Stimulated activated CD4-positive, alpha-beta T cell treated with anti-CD3 and anti-CD28 coated beads, Interleukin-4, amount 100 ng/mL, for 1 hour (primary cell): ENCODE measurements around the gene KIAA0408.
A peak's percentile ranks its signal among the peaks of the same experiment; 100 is the strongest.

ENCODE experiments used
- DNase-seq: peaks from one replicate; pipeline ENCODE4 v3.0.0-alpha.2; 2020

Gene KIAA0408

DNA sequence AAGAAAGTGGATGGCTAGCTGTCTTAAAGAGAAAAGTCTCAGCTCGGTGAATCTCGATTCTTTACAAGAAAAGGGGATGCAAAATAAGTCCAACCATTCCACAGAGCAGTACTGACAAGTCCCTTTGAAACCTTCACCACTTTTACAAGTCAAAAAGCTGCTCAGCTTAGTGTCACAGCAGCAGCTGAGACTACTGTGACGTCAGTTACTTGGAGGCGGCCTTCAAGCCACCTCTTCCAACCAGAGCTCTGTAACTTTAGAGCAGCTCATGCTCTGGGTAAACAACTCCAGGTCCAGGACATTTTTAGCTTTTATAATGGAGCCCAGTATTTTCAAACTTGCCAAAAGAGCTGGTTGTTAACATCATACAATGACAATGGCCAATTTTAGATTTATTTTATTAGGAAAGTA lies at the start of gene KIAA0408:
Gene KIAA0408 (minus strand): TSS at position 159 of the 411 bp plus-strand sequence. CDS start 5,408 bp downstream, outside the sequence.
- no peak for DNase-seq

- no peak for DNase-seq
Measured at GRCh38 chr6:127506894-127507293, 47.7 kb upstream of the KIAA0408 start.

DNA sequence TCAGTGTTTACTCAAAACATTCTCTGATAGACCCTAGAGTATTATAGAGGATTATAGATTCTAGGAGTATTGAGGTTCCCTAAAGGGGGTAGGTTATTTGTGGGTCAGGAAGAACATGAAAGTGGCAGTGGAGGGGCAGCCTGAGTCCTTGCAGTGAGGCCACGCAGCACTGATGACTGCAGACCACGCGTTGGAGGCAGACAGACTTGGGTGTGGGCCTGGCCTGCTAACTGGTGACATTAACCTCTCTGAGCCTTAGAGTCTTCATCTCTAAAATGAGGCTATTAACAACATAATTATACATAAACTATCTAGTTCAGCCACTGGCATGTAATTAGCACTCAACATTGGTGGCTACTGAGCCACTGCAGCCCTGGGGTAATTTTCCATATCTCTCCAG lies 43.8 kb upstream of the KIAA0408 start:
- DNase-seq: no peak

DNA sequence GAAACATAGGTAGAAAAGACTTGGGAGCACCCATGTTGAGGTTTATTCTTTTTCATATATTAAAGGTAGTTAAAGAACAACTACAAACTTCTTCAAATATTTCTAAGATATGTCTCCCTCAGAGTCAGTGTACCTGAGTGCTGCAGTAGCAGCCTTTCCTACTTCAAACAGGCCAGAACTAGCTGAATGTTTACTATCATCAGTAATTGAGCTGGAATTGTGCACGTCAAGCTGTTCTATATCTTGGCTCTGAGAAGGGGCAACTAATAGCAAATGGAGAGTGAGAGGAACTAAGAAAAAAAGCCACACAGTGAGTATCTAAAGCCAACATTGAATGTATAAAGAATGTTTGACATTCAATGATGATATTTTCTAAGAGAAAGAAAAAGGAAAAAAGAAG lies 38.2 kb upstream of the KIAA0408 start:
- DNase-seq: no peak

- DNase-seq: no peak
Measured at GRCh38 chr6:127496471-127496870, 37.3 kb upstream of the KIAA0408 start.

DNA sequence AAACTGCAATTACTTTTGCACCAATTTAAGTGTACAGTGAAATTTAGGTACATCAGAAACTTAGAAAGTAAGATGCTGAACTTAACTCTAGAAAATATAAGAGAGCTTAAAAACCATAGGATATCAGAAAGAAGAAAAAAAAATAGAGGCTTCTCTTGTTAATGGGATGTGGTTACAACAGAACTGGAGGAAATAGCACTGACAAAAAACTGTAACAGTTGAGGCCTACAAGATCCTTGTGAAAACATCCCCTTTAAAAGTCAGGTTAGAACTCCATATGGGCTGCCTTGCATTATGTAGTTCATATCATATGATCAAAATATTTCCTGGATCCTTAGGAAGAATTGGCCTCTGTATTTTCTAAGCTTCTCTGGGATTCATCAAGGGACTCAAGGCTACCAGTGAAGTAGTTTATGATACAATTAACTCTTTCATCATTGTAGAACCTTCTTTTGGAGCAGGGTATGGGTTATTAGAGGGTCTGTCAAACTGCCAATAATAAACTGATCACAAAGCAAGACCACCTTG lies 35.1 kb upstream of the KIAA0408 start:
- no peak for DNase-seq

- DNase-seq: no peak
Measured at GRCh38 chr6:127489248-127489647, 30.1 kb upstream of the KIAA0408 start.

DNA sequence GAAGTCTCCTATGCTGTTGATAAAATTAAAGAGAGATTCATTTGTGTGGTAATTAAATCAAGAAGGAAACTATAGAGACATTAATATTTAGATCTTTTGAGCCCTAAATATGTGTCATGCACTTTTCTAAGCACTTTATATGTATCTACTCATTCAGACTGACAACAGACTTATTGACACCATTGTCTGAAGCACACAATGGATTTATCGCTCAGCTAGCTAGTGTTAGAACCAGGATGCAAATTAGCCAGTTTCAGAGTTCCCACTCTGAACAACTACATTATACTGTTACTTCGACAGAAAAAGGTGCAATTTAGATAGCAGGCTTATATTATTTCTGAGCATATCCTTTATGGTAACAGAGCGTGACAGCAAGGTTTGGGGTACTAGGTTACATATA lies 27.7 kb upstream of the KIAA0408 start:
- DNase-seq: no peak

- no peak for DNase-seq
Measured at GRCh38 chr6:127484212-127484863, 25.1 kb upstream of the KIAA0408 start.

DNA sequence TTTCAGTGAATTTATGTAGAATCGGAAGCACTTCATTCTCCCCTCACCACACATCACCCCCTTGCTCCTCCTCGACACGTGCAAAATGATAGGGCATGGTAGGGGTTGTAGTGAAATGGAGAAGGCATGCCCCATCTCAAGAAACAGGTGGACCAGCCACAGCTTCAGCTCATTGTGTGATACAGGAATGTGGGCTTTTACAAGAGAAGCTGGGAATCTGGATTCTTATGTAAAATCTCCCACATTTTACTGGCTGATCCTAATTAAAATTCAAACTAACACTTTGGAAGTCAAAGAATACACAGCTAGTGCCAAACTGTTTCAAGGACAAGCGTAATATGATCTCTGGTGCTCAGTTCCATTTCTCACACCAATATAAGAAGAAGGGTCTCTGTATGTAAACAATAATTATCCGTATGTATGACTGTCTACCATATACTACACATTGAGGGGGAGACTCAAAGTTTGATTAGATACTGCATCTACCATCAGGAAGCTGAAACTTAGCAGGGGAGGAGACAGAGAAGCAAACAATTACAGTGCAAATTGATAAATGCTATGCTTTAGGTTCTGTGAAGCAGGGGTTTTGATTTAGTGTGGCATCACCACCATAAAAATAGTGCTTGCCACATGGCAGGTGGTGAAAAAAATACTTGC lies 24.3 kb upstream of the KIAA0408 start:
- DNase-seq: no peak

- DNase-seq: no peak
Measured at GRCh38 chr6:127482325-127482724, 23.1 kb upstream of the KIAA0408 start.

- no peak for DNase-seq
Measured at GRCh38 chr6:127481628-127482027, 22.4 kb upstream of the KIAA0408 start.

GRCh38 chr6:127481111-127481510 lies 21.9 kb upstream of the KIAA0408 start:
- no peak for DNase-seq

- DNase-seq: no peak
Measured at GRCh38 chr6:127477658-127478057, 18.5 kb upstream of the KIAA0408 start.

- no peak for DNase-seq
Measured at GRCh38 chr6:127475823-127476176, 16.6 kb upstream of the KIAA0408 start.

- no peak for DNase-seq
Measured at GRCh38 chr6:127475135-127475822, 16.1 kb upstream of the KIAA0408 start.

DNA sequence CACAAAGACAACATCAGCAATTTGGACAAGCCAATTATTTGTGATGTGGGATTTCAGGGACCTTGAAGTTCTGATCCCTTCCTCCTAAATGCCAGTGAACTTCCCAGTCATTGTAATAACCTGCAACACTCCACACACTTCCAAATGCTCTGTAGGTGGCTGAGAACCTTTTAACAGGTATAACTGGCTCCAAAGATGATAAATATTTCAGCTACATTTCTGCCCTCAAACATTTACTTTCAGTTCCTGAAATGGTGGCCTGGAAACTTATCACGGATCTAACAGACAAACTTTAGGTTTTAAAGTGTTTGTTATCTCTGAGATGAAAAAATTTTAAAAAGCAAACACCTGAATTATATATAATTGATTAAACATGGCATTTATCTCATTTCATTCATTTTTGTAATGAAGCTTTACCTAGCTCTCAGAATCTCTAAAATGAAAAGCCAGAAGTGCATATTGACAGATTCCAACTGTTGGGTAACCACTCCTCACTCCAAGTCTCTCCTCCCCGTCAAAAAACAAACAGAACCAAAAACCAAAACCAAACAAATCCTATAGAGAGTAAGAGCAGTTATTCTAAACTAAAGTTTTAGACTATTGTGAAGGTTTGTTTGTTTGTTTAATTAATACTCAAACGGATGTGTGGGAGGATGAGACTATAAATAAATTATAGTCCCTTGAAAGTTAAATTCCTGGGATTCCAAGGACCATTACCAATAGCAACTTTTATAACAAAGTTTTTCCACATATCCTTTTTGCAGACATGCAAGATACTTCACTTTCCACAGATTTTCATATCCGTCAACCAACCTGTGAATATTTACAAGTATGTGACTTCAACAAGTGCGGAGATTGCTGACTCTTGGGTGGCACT lies 12.4 kb upstream of the KIAA0408 start:
- no peak for DNase-seq

DNA sequence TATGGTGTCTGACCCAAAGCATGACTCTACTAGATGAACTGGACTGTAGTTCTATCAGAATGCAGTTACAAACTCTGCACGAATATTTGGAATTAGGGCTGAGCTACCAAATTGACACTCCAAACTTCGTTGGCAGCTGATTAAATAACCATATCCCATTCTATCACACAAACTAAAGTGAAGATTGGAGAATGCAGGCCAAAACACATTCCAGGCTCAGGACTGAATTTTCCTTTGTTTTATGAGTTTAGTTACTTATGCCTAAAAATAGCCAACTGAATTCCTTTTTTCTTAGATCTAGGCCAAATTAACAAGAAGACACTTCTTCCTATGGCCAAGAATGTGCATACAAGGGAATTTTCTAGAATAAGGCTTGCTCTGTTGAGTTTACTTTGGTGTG lies 9.7 kb upstream of the KIAA0408 start:
- no peak for DNase-seq

DNA sequence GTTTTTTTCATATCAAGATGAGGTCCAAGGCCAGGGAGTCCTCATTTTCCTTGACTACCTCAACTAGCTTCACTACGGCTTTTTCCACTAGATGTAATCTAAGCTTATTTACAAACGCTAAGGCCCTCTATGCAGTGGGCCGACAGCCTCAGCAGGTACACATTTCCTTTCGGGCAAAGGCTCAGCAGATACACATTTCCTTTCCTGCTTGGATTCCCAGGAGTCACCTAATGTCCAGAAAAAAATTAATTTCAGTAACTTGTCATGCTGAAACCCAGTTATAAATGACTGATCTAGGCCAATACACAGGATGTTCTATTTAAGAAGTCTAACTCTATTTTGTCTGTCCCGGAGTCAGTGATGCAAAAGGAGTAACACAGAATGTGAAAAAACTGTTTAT lies 7.2 kb upstream of the KIAA0408 start:
- no peak for DNase-seq

DNA sequence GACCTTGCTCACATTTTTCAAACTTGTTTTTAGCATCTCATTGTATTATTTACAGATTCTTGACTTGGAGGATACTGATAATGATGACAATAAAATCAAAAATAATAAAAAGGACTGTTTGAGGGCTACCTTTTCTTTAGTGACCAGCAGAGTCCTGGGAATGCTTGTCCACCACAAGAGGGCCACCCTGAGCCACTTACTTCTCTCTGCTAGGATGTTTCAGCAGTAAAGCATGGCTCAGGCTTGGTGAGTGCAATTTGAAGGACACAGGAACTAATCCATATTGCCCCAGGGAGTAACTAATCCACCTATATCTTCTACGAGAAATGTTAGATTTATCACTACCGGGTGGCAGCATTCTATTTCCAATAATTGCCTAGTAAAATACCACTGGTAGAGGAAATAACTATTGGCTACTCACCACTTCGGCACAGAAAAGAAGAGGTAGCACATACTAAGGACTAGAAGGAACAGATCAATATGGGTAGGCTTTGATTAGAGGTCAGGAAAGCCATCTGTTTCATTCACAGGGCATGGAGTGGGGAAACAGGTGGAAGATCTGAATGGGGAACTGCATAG lies 5.8 kb upstream of the KIAA0408 start:
- peak; percentile 67 for DNase-seq

DNA sequence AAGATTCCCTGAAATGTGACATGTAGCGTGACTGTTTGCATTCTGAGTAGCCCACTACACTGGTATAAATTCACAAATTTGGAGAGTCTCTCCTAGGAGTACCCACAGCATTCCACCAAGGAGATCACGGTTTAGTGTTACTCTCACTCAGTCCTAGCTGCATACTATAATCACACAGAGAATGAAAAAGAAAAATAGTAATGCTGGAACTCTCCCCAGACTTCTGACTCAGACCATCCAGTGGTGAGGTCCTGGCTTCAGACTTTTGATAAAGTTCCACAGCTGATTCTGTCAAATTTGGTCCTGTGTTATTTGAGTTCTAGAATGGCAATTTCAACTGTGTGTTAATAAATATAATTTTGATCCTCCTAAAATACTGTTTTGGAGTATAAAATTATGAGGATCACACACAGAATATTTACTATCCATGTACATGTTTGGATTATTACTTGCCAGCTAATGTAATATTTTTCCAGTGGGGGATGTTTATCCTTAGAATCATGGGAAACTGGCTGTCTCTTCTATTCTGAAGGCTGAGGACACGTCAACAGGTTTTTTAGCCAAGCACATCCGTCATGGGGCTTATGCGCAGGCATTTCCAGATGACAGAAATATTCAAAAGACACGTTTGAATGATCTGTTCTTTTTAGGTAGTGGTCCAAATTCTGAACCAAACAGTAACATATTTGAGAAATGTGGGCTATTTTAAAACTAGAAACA lies 5.1 kb upstream of the KIAA0408 start:
- no peak for DNase-seq

DNA sequence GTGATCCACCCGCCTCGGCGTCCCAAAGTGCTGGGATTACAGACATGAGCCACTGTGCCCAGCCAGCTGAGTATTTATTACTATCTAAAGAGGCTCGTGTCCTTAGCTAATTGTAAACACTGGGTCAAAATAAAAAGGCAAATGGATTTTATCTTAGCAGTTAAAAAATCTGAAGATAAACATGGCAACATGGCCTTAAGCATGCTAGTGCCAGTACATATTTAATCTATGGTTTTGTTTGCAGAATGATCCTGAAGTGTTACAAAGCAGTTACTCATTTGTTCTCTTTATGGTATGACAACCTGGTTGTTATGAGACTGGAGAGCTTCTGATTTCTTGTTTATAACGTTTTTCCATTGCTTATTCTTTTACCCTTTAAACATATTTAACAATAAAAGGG lies 3.9 kb upstream of the KIAA0408 start:
- DNase-seq: no peak
